IMR-90 (cell line): ENCODE measurements around the gene TREM2. TPM values are rescaled to one million over a fixed set of nuclear protein-coding genes. Genes with fewer than 3 reads are reported as not detected.

ENCODE experiments used
- ATAC-seq: fragments of 200-7000 bp; cut with Tn5 transposase; 2 replicates; pipeline ENCODE4 v1.9.1; 2020; ENCODE audit warnings: low read depth, mild to moderate bottlenecking, moderate library complexity
- BruUV-seq: library from RNA; stranded (reverse); fragments of 400-500 nt; replicated peaks from 2 replicates; lab custom pipeline; 2021; lab: Mats Ljungman, UMichigan
- CTCF ChIA-PET: fragments of 300-600 bp; formaldehyde crosslinking; extraction: SDS; loops from one replicate; lab custom pipeline; 2021; ENCODE audit warnings: antibody characterized with exemption; lab: Yijun Ruan, JAX
- POLR2A ChIA-PET: fragments of 300-600 bp; sonication (Branson Sonifier 250); formaldehyde crosslinking; loops from one replicate; lab custom pipeline; 2022; ENCODE audit warnings: antibody characterized with exemption; ENCODE audit not compliant: unreplicated experiment; lab: Charles Lee
- DNase-seq: peaks from one replicate; pipeline ENCODE4 v3.0.0; 2013
- H2AFZ ChIP-seq: replicated peaks from 2 replicates; pipeline ENCODE3; 2013; ENCODE audit warnings: low read length, mild to moderate bottlenecking; ENCODE audit not compliant: poor library complexity
- H2AK5ac ChIP-seq: 2 replicates; pipeline ENCODE4 v1.6.1; 2013; ENCODE audit warnings: low read depth, low read length, inconsistent platforms
- H2AK9ac ChIP-seq: replicated peaks from 2 replicates; pipeline ENCODE3; 2013; ENCODE audit warnings: mild to moderate bottlenecking, low read depth, low read length, moderate library complexity; ENCODE audit not compliant: poor library complexity
- H2BK120ac ChIP-seq: 2 replicates; pipeline ENCODE4 v1.6.1; 2013; ENCODE audit warnings: low read depth, low read length, inconsistent platforms
- H2BK15ac ChIP-seq: 3 replicates; pipeline ENCODE4 v1.6.1; 2013; ENCODE audit warnings: low read depth, low read length, inconsistent platforms
- H2BK20ac ChIP-seq: 2 replicates; pipeline ENCODE4 v1.6.1; 2013; ENCODE audit warnings: low read depth, mild to moderate bottlenecking, inconsistent platforms, low read length, moderate library complexity
- H2BK5ac ChIP-seq: 2 replicates; pipeline ENCODE4 v1.6.1; 2013; ENCODE audit warnings: mild to moderate bottlenecking, low read depth, low read length, inconsistent platforms; ENCODE audit not compliant: poor library complexity, severe bottlenecking
- H3K14ac ChIP-seq: replicated peaks from 2 replicates; pipeline ENCODE4 v1.6.1; 2013; ENCODE audit warnings: low read depth, low read length, inconsistent platforms
- H3K18ac ChIP-seq: 2 replicates; pipeline ENCODE4 v1.6.1; 2013; ENCODE audit warnings: low read depth, low read length, control low read depth
- H3K23ac ChIP-seq: 2 replicates; pipeline ENCODE4 v1.6.1; 2013; ENCODE audit warnings: low read depth, low read length, inconsistent platforms
- H3K27ac ChIP-seq: 2 replicates; pipeline ENCODE4 v1.5.1; 2013; ENCODE audit warnings: mild to moderate bottlenecking, control low read depth, low read length; ENCODE audit not compliant: insufficient read depth
- H3K27me3 ChIP-seq: 2 replicates; pipeline ENCODE4 v1.6.1; 2013; ENCODE audit warnings: low read length; ENCODE audit not compliant: control insufficient read depth, insufficient read depth
- H3K36me3 ChIP-seq: 2 replicates; pipeline ENCODE4 v1.6.1; 2013; ENCODE audit warnings: low read length, mixed read lengths; ENCODE audit not compliant: control insufficient read depth, insufficient read depth
- H3K4ac ChIP-seq: 2 replicates; pipeline ENCODE4 v1.6.1; 2013; ENCODE audit warnings: low read depth, low read length, inconsistent platforms
- H3K4me1 ChIP-seq: 2 replicates; pipeline ENCODE4 v1.6.1; 2013; ENCODE audit warnings: low read length, mixed read lengths; ENCODE audit not compliant: control insufficient read depth, insufficient read depth
- H3K4me2 ChIP-seq: 2 replicates; pipeline ENCODE4 v1.6.1; 2013; ENCODE audit warnings: low read depth, mild to moderate bottlenecking, control low read depth, low read length, moderate library complexity
- H3K4me3 ChIP-seq: 2 replicates; pipeline ENCODE4 v1.5.1; 2013; ENCODE audit warnings: low read depth, mild to moderate bottlenecking, control low read depth, low read length, moderate library complexity; ENCODE audit not compliant: insufficient read depth
- H3K56ac ChIP-seq: 2 replicates; pipeline ENCODE4 v1.6.1; 2013; ENCODE audit warnings: low read length, inconsistent platforms; ENCODE audit not compliant: insufficient read depth; ENCODE audit errors: extremely low read depth
- H3K79me1 ChIP-seq, 2 experiments: 2 replicates each; pipeline ENCODE4 v1.6.1; 2013; ENCODE audit warnings: low read length in 2 of 2, inconsistent platforms in 1 of 2, low read depth in 1 of 2
- H3K9ac ChIP-seq: 2 replicates; pipeline ENCODE4 v1.6.1; 2013; ENCODE audit warnings: low read depth, low read length, control low read depth
- H3K9me1 ChIP-seq: 2 replicates; pipeline ENCODE4 v1.6.1; 2013; ENCODE audit warnings: low read length, inconsistent platforms; ENCODE audit not compliant: insufficient read depth
- H3K9me3 ChIP-seq: 2 replicates; pipeline ENCODE4 v1.6.1; 2013; ENCODE audit warnings: low read length; ENCODE audit not compliant: control insufficient read depth, insufficient read depth
- H4K20me1 ChIP-seq: 2 replicates; pipeline ENCODE4 v1.6.1; 2013; ENCODE audit warnings: low read length, inconsistent platforms; ENCODE audit not compliant: insufficient read depth
- H4K5ac ChIP-seq: 2 replicates; pipeline ENCODE4 v1.6.1; 2013; ENCODE audit warnings: mild to moderate bottlenecking, low read depth, low read length, control low read depth
- H4K8ac ChIP-seq, 2 experiments: 2 replicates each; pipeline ENCODE4 v1.6.1; 2013; ENCODE audit warnings: low read depth in 2 of 2, low read length in 2 of 2, control low read depth in 1 of 2, inconsistent platforms in 1 of 2
- H4K91ac ChIP-seq: 2 replicates; pipeline ENCODE4 v1.6.1; 2013; ENCODE audit warnings: low read depth, low read length, inconsistent platforms; ENCODE audit not compliant: insufficient read depth
- BHLHE40 ChIP-seq: fragments of 150-350 bp; IDR thresholded peaks from 2 replicates; pipeline ENCODE4 v1.6.1; 2016; ENCODE audit warnings: mild to moderate bottlenecking, low read depth, low read length
- CEBPB ChIP-seq: IDR thresholded peaks from 2 replicates; pipeline ENCODE4 v1.6.1; 2012; ENCODE audit warnings: low read depth, low read length, improper control_type of control experiment
- CTCF ChIP-seq: conservative IDR thresholded peaks from 2 replicates; pipeline ENCODE4 v1.5.1; 2012; ENCODE audit warnings: mild to moderate bottlenecking, low read depth, low read length, improper control_type of control experiment
- FOS ChIP-seq: fragments of 150-350 bp; IDR thresholded peaks from 2 replicates; pipeline ENCODE4 v1.6.1; 2016; ENCODE audit warnings: low read depth, low read length
- MAFK ChIP-seq: IDR thresholded peaks from 2 replicates; pipeline ENCODE4 v1.6.1; 2012; ENCODE audit warnings: low read depth, low read length, improper control_type of control experiment
- MAZ ChIP-seq: IDR thresholded peaks from 2 replicates; pipeline ENCODE4 v1.6.1; 2012; ENCODE audit warnings: low read depth, mild to moderate bottlenecking, low read length, improper control_type of control experiment, moderate library complexity, borderline replicate concordance
- MXI1 ChIP-seq: IDR thresholded peaks from 2 replicates; pipeline ENCODE4 v1.6.1; 2012; ENCODE audit warnings: low read depth, mild to moderate bottlenecking, low read length, moderate library complexity, borderline replicate concordance
- NFE2L2 ChIP-seq: fragments of 150-350 bp; IDR thresholded peaks from 2 replicates; pipeline ENCODE4 v1.6.1; 2016; ENCODE audit warnings: low read depth, mild to moderate bottlenecking, low read length
- POLR2A ChIP-seq: IDR thresholded peaks from 2 replicates; pipeline ENCODE4 v1.6.1; 2012; ENCODE audit warnings: mild to moderate bottlenecking, low read depth, low read length
- RAD21 ChIP-seq: IDR thresholded peaks from 2 replicates; pipeline ENCODE4 v1.6.1; 2012; ENCODE audit warnings: low read length, improper control_type of control experiment
- RCOR1 ChIP-seq: IDR thresholded peaks from 2 replicates; pipeline ENCODE4 v1.6.1; 2012; ENCODE audit warnings: mild to moderate bottlenecking, low read length, improper control_type of control experiment; ENCODE audit not compliant: insufficient replicate concordance
- RFX5 ChIP-seq: IDR thresholded peaks from 2 replicates; pipeline ENCODE4 v1.8.0; 2012; ENCODE audit warnings: low read depth, mild to moderate bottlenecking, low read length, moderate library complexity
- SMC3 ChIP-seq: fragments of 150-350 bp; IDR thresholded peaks from 2 replicates; pipeline ENCODE4 v1.6.1; 2016; ENCODE audit warnings: low read depth, mild to moderate bottlenecking, antibody characterized with exemption, low read length, moderate library complexity
- USF2 ChIP-seq: fragments of 150-350 bp; IDR thresholded peaks from 2 replicates; pipeline ENCODE4 v1.6.1; 2017; ENCODE audit warnings: mild to moderate bottlenecking, antibody characterized with exemption, low read length, low read depth
- WGBS, 2 experiments: methylation state at CpG; one replicate each; pipeline versions ENCODE4 v1.1.5 to v1.1.7; 2013; ENCODE audit warnings: missing lambda C conversion rate in 2 of 2; ENCODE audit not compliant: insufficient read length in 1 of 2; ENCODE audit errors: extremely low coverage in 2 of 2; 5-methylcytosine and 5-hydroxymethylcytosine counted together
- dilution Hi-C: fragments of 300-500 bp; cut with HindIII; formaldehyde crosslinking; loops from one replicate; pipeline ENCODE4 v1.14.3; 2018; ENCODE audit warnings: low sequenced_read_pairs; ENCODE audit not compliant: unreplicated experiment
- in situ Hi-C: fragments of 300-500 bp; cut with MboI; formaldehyde crosslinking; loops from 3 replicates; pipeline ENCODE4 v1.14.3; 2019; ENCODE audit warnings: low sequenced_read_pairs, inconsistent platforms, mixed read lengths
- intact Hi-C: fragments of 100-400 bp; cut with micrococcal nuclease; formaldehyde crosslinking; loops from 2 replicates; pipeline ENCODE4 v1.10.0; 2022
- polyA plus RNA-seq, 3 experiments: library from polyadenylated mRNA; depleted of rRNA; stranded (reverse); fragments of >200 nt; gene quantifications; 2 replicates each; pipeline ENCODE4 v1.2.3, GENCODE V29; 2012; ENCODE audit warnings: low replicate concordance in 1 of 3
- total RNA-seq: library from RNA; depleted of rRNA; stranded (reverse); fragments of >200 nt; gene quantifications from 2 replicates; pipeline ENCODE4 v1.2.3, GENCODE V29; 2012

The TREM2 gene
- total and polyA plus RNA-seq, 2 of the 4 experiments (the other 2 are of a cell fraction) = not detected

GRCh38 chr6:41197234-41197633, 34.3 kb upstream of the TREM2 start:
- ATAC-seq (no peak), DNase-seq (no peak)
- H3K4ac ChIP-seq = no peak overlapping the region
- H3K18ac ChIP-seq = no peak overlapping the region
- H3K14ac ChIP-seq = no peak overlapping the region
- no peak overlapping the region for H3K9ac ChIP-seq
- in situ Hi-C loops (no loop called here), dilution Hi-C loops (no loop called here), intact Hi-C loops (no loop called here)
- H3K4me1 ChIP-seq = no peaks in the 10 kb centered on the region
- no peak overlapping the region for H4K8ac ChIP-seq
- no peak overlapping the region for H2BK5ac ChIP-seq
- H2BK15ac ChIP-seq = no peak overlapping the region
- no peak overlapping the region for H2AK5ac ChIP-seq
- no peak overlapping the region for H3K27ac ChIP-seq
- no peak overlapping the region for H3K23ac ChIP-seq
- TF ChIP-seq FOS (no peak), RAD21 (no peak), RFX5 (no peak), MXI1 (no peak), POLR2A (no peak), MAFK (no peak), SMC3 (no peak), USF2 (no peak), BHLHE40 (no peak), CTCF (no peak), MAZ (no peak), CEBPB (no peak), NFE2L2 (no peak), RCOR1 (no peak)
- no peaks in the 10 kb centered on the region for H3K9me1 ChIP-seq
- no peaks in the 10 kb centered on the region for H3K36me3 ChIP-seq
- H2BK120ac ChIP-seq = no peak overlapping the region
- H2BK20ac ChIP-seq = no peak overlapping the region
- no peak overlapping the region for H3K4me3 ChIP-seq
- no peaks in the 10 kb centered on the region for H3K79me1 ChIP-seq
- H3K56ac ChIP-seq = no peak overlapping the region
- no CpG with 5 or more reads among the region's 3 CpGs for WGBS, 2 experiments
- ChIA-PET CTCF (no interaction called here), POLR2A (no interaction called here)
- no peak overlapping the region for H2AFZ ChIP-seq
- BruUV-seq = no TSS peak
- H4K20me1 ChIP-seq = no peaks in the 10 kb centered on the region
- no peak overlapping the region for H4K91ac ChIP-seq
- peaks cover 12% of the 10 kb centered on the region for H3K27me3 ChIP-seq
- no peak overlapping the region for H2AK9ac ChIP-seq
- no peak overlapping the region for H4K5ac ChIP-seq
- no peak overlapping the region for H3K4me2 ChIP-seq
- no peaks in the 10 kb centered on the region for H3K9me3 ChIP-seq
